ENCODE data around the gene RXFP3. TPM values are rescaled to one million over a fixed set of nuclear protein-coding genes. Genes with fewer than 3 reads are reported as not detected.

RXFP3 gene
- total RNA-seq, 1 donor from 2014 or later: not detected

DNA sequence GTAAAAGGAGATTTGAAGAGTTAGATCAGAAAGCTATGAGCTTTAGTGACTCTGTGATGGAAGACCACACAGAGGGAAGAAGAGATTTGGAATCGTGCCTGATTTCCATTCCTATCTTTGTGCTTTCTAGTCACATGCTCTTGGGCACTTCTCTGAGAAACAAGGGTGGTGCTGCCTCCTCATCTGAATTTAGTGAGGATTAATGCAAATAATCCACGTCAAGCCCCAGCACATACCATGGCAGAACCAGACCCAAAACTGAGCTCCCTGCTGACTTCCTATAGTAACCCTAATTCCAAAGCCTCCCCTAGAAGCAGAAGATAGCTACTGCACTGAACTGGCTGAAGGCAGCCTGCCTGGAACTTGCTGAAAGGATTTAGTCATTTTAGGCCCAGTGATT lies 30.6 kb downstream of the RXFP3 start:
- intact Hi-C loops (cut with micrococcal nuclease): no loop called here
- TF ChIP-seq, protein P1, sequence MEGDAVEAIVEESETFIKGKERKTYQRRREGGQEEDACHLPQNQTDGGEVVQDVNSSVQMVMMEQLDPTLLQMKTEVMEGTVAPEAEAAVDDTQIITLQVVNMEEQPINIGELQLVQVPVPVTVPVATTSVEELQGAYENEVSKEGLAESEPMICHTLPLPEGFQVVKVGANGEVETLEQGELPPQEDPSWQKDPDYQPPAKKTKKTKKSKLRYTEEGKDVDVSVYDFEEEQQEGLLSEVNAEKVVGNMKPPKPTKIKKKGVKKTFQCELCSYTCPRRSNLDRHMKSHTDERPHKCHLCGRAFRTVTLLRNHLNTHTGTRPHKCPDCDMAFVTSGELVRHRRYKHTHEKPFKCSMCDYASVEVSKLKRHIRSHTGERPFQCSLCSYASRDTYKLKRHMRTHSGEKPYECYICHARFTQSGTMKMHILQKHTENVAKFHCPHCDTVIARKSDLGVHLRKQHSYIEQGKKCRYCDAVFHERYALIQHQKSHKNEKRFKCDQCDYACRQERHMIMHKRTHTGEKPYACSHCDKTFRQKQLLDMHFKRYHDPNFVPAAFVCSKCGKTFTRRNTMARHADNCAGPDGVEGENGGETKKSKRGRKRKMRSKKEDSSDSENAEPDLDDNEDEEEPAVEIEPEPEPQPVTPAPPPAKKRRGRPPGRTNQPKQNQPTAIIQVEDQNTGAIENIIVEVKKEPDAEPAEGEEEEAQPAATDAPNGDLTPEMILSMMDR (IDR thresholded peaks at IDR 0.05; ENCODE audit: borderline replicate concordance): no peak
- no peaks in the 10 kb centered on the region for H3K9me3 ChIP-seq (replicated peaks)

DNA sequence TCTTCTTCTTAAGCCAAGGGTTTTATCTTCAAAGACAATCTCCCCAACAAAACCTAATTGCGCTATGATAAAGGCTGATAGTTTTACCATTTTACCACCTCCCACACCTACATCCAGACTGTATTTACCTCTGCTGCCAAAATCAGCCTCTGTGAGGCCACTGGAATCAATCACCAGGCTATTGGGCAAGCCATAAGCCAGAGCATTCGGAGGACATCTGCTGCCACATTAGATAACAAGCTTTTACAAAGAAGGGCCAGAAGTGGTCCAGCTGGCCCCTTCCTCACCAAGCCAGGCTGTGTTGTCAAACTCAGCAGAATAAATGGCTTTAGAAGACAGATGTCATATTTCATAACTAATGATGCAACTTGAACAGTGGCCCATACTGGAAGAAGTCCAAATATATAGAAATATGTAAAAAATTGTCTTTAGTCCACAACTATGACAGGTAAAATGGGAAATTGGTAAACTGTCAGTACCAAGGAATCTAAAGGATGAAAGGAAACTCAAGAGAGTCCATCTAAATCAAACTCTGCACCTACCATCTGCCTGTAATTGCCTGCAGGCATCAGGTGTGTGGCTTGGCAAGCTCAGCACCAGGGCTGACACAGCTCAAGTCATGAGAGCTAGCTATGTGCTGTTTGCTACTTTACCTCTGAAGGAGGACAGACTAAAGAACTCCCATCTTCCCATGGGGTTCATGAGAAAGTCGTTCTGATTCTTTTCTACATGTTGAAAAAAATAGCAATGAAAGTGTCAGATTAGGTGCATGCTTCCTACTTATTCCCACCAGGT lies 32.2 kb downstream of the RXFP3 start:
- TF ChIP-seq, protein P1 (IDR thresholded peaks at IDR 0.05; ENCODE audit: borderline replicate concordance): no peak
- H3K27me3 ChIP-seq (ENCODE audit: low read depth): no peaks in the 10 kb centered on the region

More for the DNA sequence above, 30.6 kb downstream of the RXFP3 start:
- Histone ChIP-seq H3K4me1 (no peaks in the 10 kb centered on the region), H3K36me3 (no peaks in the 10 kb centered on the region), H3K27me3 (ENCODE audit: low read depth) (no peaks in the 10 kb centered on the region), H3K27ac (replicated peaks) (no peak overlapping the region), H3K4me3 (no peak overlapping the region)
- no peak for DNase-seq

DNA sequence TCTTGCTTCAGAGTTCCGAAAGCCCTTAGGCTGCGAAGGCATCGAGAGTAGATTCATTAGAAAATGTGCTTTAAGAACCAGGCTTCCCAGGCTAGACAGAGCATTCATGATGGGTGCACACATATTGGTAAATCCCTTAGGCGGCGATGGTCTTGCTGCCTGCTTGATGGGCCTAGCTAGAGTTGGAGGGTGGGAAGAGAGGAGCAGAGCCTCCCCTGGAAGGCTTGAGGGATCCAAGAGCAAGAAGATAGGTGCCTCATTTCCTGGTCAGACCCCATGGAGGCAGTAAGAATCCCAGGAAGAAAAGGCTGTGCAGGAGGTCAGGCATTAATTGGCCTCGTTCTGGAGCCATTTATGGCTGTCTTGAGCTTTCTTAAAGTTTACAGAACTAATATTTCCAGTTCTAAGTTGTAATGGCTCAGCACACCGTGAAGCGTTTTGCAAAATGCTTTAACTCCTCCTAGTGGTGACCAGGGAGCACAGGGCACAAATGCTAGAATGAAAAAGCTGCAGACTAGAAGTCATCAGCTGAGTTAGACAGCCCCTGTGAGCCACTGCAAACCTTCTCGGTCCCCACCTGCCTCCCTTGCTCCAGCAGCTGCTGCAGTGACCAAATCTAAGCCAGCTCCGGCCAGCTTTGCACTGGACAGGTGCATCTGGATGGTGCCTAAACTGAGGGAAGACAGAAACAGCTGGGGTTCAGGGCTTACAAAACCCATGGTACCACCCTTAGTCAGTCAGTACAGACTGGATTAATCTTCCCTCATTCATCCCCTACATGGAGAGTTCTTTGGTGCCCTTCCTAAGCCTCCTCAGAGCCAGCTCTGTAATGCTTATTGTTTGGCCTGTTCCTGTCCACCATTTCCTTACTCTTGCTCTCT lies 33.6 kb downstream of the RXFP3 start:
- no peak for DNase-seq
- no peak overlapping the region for H3K4me3 ChIP-seq
- no peak overlapping the region for H3K27ac ChIP-seq (replicated peaks)
- TF ChIP-seq, protein P1 (IDR thresholded peaks at IDR 0.05; ENCODE audit: borderline replicate concordance): peak; percentile 78
- no peaks in the 10 kb centered on the region for H3K9me3 ChIP-seq (replicated peaks)
- intact Hi-C loops (cut with micrococcal nuclease): no loop called here
- H3K27me3 ChIP-seq (ENCODE audit: low read depth): no peaks in the 10 kb centered on the region
- peaks cover 9% of the 10 kb centered on the region for H3K4me1 ChIP-seq
- H3K36me3 ChIP-seq: no peaks in the 10 kb centered on the region

More for the DNA sequence above, 32.2 kb downstream of the RXFP3 start:
- intact Hi-C loops (cut with micrococcal nuclease): no loop called here
- H3K27ac ChIP-seq (replicated peaks): no peak overlapping the region
- no peaks in the 10 kb centered on the region for H3K36me3 ChIP-seq
- DNase-seq: no peak
- no peak overlapping the region for H3K4me3 ChIP-seq
- H3K4me1 ChIP-seq: no peaks in the 10 kb centered on the region
- no peaks in the 10 kb centered on the region for H3K9me3 ChIP-seq (replicated peaks)

DNA sequence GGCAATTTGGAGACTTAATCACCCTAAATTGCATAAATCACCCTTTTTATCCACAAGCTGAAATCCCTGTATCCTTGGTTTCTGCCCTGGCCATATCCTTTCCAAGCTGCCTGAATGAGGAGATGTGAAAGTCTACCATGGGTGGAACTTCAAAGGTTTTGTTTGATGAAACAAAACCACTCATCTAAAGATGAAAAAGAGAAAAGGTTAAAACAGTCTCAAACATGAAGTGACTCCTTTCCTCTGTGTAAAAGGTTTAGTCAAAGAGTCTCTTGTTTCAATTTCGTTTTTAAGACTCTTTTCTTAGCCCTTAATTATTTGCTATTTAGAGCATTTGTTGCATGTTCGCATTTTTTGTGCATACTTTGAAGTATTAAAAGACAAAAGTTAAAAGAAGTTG lies 37.1 kb downstream of the RXFP3 start:
- DNase-seq: no peak
- Histone ChIP-seq H3K9me3 (replicated peaks) (no peaks in the 10 kb centered on the region), H3K4me3 (no peak overlapping the region), H3K27me3 (ENCODE audit: low read depth) (no peaks in the 10 kb centered on the region), H3K27ac (replicated peaks) (no peak overlapping the region), H3K36me3 (no peaks in the 10 kb centered on the region), H3K4me1 (peaks cover 12% of the 10 kb centered on the region)
- TF ChIP-seq, protein P1 (IDR thresholded peaks at IDR 0.05; ENCODE audit: borderline replicate concordance): no peak
- intact Hi-C loops (cut with micrococcal nuclease): no loop called here

DNA sequence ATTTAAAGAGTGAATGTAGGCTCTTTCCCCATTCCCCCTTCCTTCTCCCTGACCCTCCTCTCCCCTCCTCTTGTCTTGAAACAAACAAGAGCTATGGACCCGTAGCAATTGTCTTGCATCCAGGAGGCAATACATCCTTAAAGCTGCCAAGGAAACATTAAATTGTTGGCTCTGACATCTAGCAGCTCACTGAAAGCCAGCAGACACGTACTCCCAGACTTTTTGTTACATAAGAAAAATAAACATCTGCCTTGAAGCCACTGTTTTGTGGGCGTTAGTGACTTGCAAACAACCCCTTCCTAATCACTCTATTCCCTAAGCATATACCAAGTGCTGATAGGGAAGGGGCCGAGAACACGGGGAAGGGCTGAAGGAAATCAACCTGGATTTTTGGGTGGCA lies 39.7 kb downstream of the RXFP3 start:
- TF ChIP-seq, protein P1 (IDR thresholded peaks at IDR 0.05; ENCODE audit: borderline replicate concordance): no peak
- H3K4me3 ChIP-seq: no peak overlapping the region
- H3K9me3 ChIP-seq (replicated peaks): no peaks in the 10 kb centered on the region
- H3K27me3 ChIP-seq (ENCODE audit: low read depth): no peaks in the 10 kb centered on the region
- H3K27ac ChIP-seq (replicated peaks): no peak overlapping the region
- intact Hi-C loops (cut with micrococcal nuclease): no loop called here
- DNase-seq: no peak
- H3K36me3 ChIP-seq: no peaks in the 10 kb centered on the region
- H3K4me1 ChIP-seq: peaks cover 12% of the 10 kb centered on the region

Measured in left ventricle myocardium inferior (tissue), 1 donor.